GM21381 (cell line): ENCODE results near the gene OR4C3.
"Not testable (repeated sequence)": the region's sequence is repeated elsewhere in the genome, so short reads cannot be mapped to it uniquely, and the experiment has no call there.

Source experiments
- ATAC-seq: cut with Tn5 transposase; IDR thresholded peaks from one replicate; pipeline ENCODE4 v1.9.1; 2021; ENCODE audit warnings: mild to moderate bottlenecking, moderate library complexity; ENCODE audit not compliant: unreplicated experiment

The OR4C3 gene

DNA sequence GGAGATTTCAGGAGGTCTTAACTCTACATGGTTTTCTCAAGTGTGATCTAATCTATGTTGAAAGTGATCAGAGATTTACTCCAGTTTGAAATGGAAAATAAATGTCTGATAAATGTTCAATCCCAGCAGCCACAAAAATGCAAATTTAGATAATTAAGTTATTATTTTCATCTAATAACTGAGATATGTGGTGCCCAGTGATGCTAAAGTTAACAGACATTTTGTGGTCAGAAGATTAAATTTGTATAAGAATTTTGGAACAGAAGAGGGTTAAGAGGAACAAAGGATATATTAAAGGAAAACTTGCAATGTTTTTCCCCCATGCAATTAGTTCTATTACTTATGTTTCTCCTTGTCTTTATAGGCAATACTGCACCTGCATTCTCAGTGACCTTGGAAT lies at the start of gene OR4C3:
TSS of gene OR4C3 (plus strand) at position 301 of the 400 bp plus-strand sequence. CDS start 102 bp downstream, outside the sequence.
- not testable (repeated sequence) for ATAC-seq

DNA sequence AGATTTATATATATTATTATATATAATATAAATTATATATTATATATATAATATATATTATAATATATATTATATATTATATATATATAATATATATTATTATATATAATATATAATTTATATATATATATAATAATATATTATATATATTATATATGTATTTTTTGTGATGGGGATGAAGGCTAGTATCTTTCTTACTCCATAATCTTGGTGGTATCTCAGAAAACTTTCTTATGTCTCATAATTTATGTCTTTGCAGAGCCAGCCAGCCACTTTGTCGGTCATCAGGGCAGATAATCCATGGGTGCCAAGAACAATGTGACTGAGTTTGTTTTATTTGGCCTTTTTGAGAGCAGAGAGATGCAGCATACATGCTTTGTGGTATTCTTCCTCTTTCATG lies 18.8 kb upstream of the OR4C3 start, which contains the start of gene OR4S1:
TSS of gene OR4S1 (plus strand) at position 301 of the 400 bp plus-strand sequence. CDS start at position 301, 0 bp downstream.
- no peak for ATAC-seq

DNA sequence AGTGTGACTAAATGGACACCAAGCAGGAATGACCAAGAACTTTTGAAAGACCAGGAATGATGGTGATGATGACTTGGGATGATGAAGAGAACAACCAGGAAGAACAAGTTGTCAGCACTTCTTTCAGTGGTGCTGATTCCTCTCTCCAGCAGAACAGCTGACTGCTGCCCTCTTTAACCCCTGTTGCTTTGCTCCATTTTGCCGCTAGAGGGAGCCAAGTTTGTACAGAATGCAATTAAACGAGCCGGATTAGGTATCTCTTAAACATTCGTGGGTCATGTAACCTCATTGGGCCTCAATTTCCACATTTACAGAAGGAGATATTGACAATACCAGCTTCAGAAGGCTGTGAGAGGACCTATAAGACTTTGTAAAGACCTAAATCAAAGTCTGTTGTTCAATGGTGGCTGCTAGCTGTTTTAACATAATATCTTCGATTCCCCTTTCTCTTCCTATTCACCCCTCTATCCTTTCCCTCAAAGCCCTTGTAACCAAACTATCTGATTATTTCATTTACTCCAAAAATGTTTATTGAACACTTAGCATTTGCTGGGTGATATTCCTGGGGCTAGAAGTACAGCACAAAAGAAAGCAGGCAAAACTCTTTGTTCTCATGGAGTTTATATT lies 16.8 kb upstream of the OR4C3 start:
- ATAC-seq, result peak; percentile 79

DNA sequence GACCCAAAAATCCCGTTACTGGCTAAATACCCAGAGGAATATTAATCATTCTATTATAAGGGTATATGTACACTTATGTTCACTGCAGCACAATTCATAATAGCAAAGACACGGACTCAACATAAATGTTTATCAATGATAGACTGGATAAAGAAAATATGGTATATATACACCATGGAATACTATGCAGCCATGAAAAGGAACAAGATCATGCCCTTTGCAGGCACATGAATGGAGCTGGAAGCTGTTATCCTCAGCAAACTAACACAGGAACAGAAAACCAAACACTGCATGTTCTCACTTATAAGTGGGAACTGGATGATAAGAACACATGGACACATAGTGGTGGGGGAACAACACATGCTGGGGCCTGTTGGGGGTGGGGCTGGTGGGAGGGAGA lies 11.1 kb upstream of the OR4C3 start:
- ATAC-seq, result not testable (repeated sequence)

DNA sequence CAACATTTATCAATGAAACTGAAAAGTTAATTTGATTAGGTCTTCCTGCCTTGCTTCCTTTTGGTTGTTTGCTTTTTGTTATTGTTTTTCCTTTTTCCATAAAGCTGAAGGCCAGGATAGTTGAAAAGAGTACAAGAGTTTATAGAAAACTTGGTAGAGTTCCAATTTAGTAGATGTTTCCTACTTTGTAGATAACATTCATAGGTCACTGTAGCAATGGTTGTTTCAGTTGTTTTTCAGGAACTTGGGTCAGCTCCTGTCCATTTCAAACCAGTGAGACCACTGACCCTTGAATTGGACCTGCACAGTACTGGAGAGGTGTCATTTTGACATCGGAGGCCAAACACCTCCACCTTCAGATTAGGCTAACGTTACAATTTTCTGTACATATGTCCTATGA lies 4.9 kb upstream of the OR4C3 start:
- ATAC-seq, result not testable (repeated sequence)

DNA sequence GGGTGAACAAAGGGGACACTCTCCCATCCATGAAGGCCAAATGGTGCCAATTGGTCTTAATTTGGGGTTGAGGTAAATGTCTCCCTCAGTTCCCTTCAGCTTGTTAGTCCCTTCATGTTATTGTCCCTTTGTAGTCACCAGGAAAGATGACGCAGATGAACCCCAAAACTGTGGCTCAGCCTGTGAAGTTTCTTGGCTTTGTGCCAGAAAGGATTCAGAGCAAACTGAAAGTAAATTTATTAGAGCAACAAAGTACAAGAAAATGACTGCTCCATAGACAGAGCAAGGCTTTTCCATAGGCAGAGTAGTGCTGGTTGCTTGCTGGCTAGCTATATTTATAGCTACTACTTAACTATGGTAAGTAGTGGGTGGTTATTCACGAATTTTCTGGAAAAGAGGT lies 16.7 kb downstream of the OR4C3 start:
- ATAC-seq, result no peak

DNA sequence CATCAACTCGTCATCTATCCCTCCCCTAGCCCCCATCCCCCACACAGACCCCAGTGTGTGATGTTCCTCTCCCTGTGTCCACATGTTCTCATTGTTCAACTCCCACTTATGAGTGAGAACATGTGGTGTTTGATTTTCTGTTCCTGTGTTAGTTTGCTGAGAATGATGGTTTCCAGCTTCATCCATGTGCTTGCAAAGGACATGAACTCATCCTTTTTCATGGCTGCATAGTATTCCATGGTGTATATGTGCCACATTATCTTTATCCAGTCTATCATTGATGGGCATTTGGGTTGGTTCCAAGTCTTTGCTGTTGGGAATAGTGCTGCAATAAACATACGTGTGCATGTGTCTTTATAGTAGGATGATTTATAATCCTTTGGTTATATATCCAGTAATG lies 17.8 kb downstream of the OR4C3 start:
- ATAC-seq, result not testable (repeated sequence)

DNA sequence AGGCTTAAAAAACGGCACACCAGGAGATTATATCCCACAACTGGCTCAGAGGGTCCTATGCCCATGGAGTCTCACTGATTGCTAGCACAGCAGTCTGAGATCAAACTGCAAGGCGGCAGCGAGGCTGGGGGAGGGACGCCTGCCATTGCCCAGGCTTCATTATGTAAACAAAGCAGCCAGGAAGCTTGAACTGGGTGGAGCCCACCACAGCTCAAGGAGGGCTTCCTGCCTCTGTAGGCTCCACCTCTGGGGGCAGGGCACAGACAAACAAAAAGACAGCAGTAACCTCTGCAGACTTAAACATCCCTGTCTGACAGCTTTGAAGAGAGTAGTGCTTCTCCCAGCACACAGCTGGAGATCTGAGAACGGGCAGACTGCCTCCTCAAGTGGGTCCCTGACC lies 21.6 kb downstream of the OR4C3 start:
- not testable (repeated sequence) for ATAC-seq

DNA sequence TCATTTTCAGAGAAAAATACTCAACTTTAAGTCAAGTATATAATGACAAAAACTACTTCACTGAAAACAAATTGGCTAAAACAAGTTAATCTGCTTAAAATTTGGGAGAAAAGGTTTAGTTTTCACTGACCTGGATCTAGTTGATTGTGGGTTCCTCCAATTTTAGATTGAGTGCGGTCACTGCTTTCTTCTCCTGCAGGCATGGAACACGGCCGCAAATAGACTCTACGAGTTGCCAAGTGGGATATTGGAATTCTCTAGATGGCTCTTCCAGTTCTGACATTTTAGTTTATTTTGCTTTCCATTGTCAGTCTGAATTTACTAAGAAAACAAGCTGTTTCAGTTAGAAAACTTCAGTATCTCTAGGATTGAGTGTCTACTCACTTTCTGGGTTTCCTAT lies 29.3 kb downstream of the OR4C3 start:
- no peak for ATAC-seq

DNA sequence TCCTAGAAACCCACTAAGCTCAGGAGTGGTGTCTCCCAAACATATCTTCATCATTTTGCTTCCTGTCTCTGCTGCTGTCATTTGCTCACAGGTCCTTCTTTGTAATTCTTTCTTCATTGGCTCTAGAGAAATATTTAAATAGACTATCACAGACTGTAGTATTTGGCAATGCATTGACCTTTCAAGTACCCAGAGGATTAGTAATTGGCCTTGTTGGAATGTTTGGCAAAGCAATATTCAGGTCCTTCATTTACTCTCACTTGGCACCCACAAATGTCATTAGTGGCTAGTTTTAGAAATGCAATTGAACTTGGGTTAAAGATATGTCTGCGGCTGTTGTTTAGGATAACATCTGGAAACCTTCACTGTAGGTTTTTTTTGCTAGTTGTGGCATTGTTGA lies 30.0 kb downstream of the OR4C3 start:
- ATAC-seq, result no peak

DNA sequence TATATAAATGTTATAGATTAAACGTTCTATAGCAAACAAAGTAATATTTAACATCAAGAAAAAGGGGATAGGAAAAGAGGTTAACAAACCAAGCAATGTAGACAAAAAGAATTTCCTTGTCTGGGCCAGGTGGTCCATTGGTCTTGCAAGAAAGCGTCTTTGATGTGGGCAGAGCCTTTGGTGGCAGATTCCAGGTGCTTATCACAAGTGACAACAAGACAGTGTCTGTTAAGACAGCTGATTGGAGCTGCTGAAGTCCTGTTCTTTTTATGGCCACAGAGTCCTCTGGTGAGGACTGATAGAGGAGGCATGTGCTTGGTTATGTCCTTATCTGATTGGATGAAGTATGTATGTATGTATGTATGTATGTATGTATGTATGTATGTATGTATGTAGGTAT lies 36.6 kb downstream of the OR4C3 start:
- not testable (repeated sequence) for ATAC-seq

DNA sequence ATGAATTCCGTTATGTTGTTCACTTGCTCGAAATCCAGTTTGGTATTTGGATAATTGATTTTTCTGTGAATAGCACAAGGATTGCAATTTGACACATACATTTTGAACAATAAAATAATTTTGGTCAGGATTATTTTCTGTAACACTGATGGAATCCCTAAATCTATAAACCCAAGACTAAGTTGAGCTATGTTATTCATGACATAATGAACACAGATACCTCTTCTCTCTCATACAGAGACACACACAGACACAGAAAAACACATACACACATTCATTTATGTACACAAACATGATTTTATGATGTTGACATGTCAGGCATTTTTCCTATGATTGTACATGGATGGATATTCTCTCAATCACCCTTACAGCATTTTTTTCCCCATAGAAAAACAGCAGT lies 41.6 kb downstream of the OR4C3 start, which contains the start of gene OR4C5:
TSS of gene OR4C5 (minus strand) at position 101 of the 400 bp plus-strand sequence. CDS start at position 101, 0 bp downstream.
- no peak for ATAC-seq
